NB4 (cell line): ENCODE data around the gene TRABD.
"Not testable (repeated sequence)": the region's sequence is repeated elsewhere in the genome, so short reads cannot be mapped to it uniquely, and the experiment has no call there.

Experiments
- DNase-seq: peaks from one replicate; pipeline ENCODE4 v3.0.0; 2010; ENCODE audit warnings: low read depth
- H3K4me3 ChIP-seq: one replicate; pipeline ENCODE4 v1.5.1; 2011; ENCODE audit warnings: mild to moderate bottlenecking, low read depth, low read length, moderate library complexity
- MYC ChIP-seq: IDR thresholded peaks from 2 replicates; pipeline ENCODE4 v1.6.1; 2011; ENCODE audit warnings: low read depth, low read length
- POLR2A ChIP-seq: IDR thresholded peaks from 2 replicates; pipeline ENCODE4 v1.6.1; 2011; ENCODE audit warnings: mild to moderate bottlenecking; ENCODE audit not compliant: insufficient read length; ENCODE audit errors: extremely low read depth
- TF ChIP-seq, protein P1 (sequence below): IDR thresholded peaks from one replicate; pipeline ENCODE4 v1.5.1; 2012; ENCODE audit warnings: low read depth, low read length
- TF ChIP-seq, protein P2 (sequence below): IDR thresholded peaks from 2 replicates; pipeline ENCODE4 v1.6.1; 2011; ENCODE audit warnings: low read depth, low read length

Gene TRABD

DNA sequence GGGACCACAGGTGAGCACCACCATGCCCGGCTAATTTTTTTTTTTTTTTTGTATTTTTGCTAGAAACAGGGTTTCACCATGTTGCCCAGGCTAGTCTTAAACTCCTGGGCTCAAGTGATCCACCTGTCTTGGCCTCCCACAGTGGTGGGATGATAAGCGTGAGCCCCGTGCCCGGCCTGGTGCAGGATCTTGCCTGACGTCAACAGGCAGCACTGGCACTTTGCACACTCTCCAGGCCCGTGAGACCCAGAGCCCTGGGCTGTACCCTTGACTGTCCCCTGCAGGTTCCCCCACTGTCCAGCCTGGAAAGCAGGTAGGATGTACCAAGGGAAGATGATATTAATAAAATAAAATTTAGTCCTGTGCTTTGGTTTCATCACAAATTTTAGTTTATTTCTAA lies 44.3 kb upstream of the TRABD start:
- TF ChIP-seq, protein P1, sequence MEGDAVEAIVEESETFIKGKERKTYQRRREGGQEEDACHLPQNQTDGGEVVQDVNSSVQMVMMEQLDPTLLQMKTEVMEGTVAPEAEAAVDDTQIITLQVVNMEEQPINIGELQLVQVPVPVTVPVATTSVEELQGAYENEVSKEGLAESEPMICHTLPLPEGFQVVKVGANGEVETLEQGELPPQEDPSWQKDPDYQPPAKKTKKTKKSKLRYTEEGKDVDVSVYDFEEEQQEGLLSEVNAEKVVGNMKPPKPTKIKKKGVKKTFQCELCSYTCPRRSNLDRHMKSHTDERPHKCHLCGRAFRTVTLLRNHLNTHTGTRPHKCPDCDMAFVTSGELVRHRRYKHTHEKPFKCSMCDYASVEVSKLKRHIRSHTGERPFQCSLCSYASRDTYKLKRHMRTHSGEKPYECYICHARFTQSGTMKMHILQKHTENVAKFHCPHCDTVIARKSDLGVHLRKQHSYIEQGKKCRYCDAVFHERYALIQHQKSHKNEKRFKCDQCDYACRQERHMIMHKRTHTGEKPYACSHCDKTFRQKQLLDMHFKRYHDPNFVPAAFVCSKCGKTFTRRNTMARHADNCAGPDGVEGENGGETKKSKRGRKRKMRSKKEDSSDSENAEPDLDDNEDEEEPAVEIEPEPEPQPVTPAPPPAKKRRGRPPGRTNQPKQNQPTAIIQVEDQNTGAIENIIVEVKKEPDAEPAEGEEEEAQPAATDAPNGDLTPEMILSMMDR, result no peak
- TF ChIP-seq POLR2A (no peak), MYC (no peak)
- TF ChIP-seq, protein P2, sequence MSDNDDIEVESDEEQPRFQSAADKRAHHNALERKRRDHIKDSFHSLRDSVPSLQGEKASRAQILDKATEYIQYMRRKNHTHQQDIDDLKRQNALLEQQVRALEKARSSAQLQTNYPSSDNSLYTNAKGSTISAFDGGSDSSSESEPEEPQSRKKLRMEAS, result no peak
- DNase-seq, result no peak
- no peak overlapping the region for H3K4me3 ChIP-seq

DNA sequence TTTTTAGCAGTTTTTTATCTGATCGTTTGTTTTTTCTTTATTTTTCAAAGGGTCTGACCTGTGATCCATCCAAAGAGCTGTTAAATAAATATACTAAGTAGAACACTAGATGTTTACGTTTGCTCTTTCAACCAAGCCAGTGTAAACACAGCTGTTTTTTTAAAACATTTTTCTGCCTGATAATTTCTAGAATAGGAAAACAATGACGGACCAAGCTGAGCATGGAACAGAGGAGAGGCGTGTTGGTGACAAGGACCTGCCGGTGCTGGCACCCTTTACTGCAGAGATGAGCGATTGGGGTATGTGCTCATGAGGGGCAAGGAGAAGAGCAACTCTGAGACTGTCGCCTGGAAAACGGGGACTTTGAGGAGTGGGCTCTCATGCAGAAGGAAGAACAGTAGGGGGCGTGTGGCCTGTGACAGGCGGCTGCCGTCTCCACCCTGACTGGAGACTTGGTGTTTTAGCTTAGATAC lies 43.8 kb upstream of the TRABD start:
- peak; percentile 26 for DNase-seq
- H3K4me3 ChIP-seq, result no peak overlapping the region
- TF ChIP-seq, protein P1, result peak; percentile 22
- TF ChIP-seq POLR2A (no peak), MYC (no peak)
- TF ChIP-seq, protein P2, result no peak

DNA sequence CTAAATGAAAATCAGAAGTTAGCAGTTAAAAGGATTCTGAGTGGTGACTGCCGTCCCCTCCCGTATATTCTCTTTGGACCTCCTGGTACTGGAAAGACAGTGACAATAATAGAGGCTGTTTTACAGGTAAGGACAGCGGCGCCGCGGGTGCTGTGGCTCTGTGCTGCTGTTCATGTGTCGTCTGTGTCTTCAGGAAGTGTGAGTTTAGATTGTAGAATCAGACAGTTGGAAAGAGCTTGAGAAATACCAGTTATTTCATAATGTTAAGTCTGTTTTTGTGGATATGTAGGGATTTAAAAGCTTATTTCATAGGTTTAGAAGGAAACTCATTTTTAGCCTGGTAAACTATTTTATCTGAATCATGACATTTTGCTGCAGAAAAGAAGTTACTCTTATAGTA lies 42.6 kb upstream of the TRABD start:
- DNase-seq, result peak; percentile 31
- H3K4me3 ChIP-seq, result no peak overlapping the region
- TF ChIP-seq POLR2A, result no peak
- TF ChIP-seq, protein P2, result no peak
- TF ChIP-seq, protein P1, result no peak
- no peak for TF ChIP-seq MYC

DNA sequence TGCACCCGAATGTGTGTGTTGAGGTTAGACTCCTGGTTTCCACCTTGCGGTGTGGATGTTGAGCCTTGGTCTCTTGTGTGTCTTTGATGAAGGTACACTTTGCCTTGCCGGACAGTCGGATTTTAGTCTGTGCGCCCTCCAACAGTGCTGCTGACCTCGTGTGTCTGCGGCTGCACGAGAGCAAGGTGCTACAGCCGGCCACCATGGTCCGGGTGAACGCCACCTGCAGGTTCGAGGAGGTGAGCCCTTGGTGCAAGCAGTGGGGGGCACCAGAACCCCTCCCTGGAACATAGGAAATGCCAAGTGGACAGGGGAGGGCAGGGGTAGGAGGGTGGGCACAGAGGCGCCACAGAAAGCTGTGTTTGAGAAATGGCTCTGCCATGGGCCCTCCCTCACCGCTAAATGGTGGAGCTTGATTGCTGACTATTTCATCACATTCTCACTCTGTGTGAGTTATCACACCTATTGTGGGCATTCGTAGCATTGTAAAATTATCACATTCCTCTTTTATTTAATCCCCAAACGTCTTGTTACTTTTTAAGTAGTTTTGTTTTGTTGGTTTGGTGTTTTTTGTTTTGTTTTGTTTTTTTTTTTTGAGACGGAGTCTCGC lies 41.6 kb upstream of the TRABD start:
- no peak for TF ChIP-seq MYC
- TF ChIP-seq POLR2A, result no peak
- TF ChIP-seq, protein P2, result no peak
- TF ChIP-seq, protein P1, result no peak
- no peak for DNase-seq

DNA sequence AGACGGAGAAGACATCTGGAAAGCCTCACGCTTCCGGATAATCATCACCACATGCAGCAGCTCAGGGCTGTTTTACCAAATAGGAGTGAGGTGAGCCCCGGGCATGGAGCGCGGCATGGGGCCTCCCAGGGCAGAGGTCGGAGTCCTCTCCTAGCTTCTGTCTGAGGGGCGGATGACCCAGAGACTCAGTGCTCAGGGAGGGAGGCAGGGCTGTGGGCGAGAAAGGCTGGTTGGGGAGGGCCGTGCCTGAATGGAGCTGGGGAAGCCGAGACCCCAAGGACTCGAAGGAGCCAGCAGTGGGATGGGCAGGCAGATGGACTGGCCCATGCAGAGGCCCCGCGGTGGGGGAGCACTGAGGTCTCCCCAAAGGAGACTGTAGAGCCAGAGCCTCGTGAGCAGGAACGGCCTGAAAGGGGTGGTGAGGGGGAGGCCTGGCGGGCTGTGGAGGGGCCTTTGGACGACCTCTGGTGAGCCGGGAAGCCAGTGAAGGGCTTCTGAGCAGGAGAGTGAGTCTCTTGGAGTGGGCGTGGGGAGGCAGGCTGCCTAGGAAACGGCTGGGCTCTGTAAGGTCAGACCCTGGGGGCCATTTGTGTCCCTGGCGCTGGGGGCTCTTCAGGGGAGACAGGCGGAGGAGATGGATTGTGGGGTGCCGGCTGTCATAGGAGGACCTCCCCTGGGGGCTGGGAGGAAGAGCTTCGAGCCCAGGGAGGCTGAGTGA lies 39.8 kb upstream of the TRABD start:
- no peak for TF ChIP-seq MYC
- DNase-seq, result no peak
- no peak overlapping the region for H3K4me3 ChIP-seq

More for the DNA sequence above, 41.6 kb upstream of the TRABD start:
- no peak overlapping the region for H3K4me3 ChIP-seq

DNA sequence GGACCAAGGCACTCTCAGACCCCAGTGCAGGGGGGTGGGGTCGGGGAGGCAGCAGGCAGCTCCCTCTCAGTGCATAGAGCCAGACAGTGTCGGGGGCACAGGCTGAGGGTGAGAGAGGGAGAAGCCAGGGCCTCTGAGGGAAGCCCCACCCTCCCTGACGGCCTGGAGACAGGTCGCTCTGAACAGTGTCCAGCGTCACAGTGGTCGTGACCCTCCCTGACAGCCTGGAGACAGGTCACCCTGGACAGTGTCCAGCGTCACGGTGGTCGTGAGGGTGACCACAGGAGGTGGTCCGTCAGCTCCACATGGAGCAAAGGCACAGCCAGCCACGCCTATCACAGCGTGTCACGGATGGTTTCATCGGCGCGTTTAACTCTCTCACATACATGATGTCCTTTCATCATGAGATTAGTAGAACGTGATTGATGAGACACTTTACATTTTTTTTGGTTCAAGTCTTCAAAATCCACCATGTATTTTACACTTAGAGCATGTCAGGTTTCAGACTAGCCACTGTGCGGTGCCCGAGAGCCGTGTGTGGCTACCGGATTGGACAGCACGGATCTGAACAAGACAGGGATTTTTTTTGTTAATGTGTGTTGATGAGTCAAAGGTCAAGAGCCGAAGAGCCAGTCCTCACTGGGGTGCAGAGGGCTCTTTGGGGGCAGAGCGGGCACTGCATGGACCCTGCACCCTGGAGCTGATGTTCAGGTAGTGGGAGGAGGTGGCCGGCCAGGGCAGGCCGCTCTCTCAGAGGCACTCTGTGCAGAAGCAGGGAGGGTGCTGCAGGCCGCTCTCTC lies 39.1 kb upstream of the TRABD start:
- TF ChIP-seq POLR2A (no peak), MYC (no peak)
- TF ChIP-seq, protein P1, result peak; percentile 78
- peak; percentile 80 for DNase-seq
- H3K4me3 ChIP-seq, result no peak overlapping the region

DNA sequence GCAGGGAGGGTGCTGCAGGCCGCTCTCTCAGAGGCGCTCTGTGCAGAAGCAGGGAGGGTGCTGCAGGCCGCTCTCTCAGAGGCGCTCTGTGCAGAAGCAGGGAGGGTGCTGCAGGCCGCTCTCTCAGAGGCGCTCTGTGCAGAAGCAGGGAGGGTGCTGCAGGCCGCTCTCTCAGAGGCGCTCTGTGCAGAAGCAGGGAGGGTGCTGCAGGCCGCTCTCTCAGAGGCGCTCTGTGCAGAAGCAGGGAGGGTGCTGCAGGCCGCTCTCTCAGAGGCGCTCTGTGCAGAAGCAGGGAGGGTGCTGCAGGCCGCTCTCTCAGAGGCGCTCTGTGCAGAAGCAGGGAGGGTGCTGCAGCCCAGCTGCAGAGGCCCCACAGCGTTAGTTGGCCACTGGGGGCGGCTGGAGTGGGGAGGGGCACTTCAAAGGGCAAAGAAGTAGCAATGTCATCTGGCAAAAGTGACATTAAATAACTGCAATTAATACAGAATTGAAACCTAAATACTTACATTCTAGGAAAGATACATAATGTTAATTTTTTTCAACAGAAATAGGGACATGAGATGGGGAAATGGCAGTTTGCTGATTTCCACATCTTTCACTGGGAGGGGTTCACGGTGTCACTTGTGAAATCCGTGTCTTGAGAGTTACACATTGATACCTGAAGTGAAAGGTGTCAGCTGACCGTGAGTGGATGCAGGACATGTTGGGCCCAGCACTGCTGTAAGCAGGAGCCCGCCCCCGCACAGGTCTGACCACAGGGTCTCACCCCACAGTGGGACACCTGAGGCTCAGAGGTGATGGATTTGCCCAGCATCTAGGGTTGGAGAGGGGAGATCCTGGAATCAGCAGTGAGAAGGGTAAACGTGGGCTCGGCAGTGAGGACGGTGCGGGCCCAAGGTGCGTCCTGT lies 38.2 kb upstream of the TRABD start:
- peak; percentile 58 for DNase-seq
- H3K4me3 ChIP-seq, result not testable (repeated sequence)
